IMR-90 (cell line): ENCODE data around the gene MAPRE2. TPM values are rescaled to one million over a fixed set of nuclear protein-coding genes. Genes with fewer than 3 reads are reported as not detected.

Experiments used
- ATAC-seq: fragments of 200-7000 bp; cut with Tn5 transposase; 2 replicates; pipeline ENCODE4 v1.9.1; 2020; ENCODE audit warnings: low read depth, mild to moderate bottlenecking, moderate library complexity
- BruUV-seq: library from RNA; stranded (reverse); fragments of 400-500 nt; replicated peaks from 2 replicates; lab custom pipeline; 2021; lab: Mats Ljungman, UMichigan
- CTCF ChIA-PET: fragments of 300-600 bp; formaldehyde crosslinking; extraction: SDS; loops from one replicate; lab custom pipeline; 2021; ENCODE audit warnings: antibody characterized with exemption; lab: Yijun Ruan, JAX
- POLR2A ChIA-PET: fragments of 300-600 bp; sonication (Branson Sonifier 250); formaldehyde crosslinking; loops from one replicate; lab custom pipeline; 2022; ENCODE audit warnings: antibody characterized with exemption; ENCODE audit not compliant: unreplicated experiment; lab: Charles Lee
- DNase-seq: peaks from one replicate; pipeline ENCODE4 v3.0.0; 2013
- H2AFZ ChIP-seq: replicated peaks from 2 replicates; pipeline ENCODE3; 2013; ENCODE audit warnings: low read length, mild to moderate bottlenecking; ENCODE audit not compliant: poor library complexity
- H2AK5ac ChIP-seq: 2 replicates; pipeline ENCODE4 v1.6.1; 2013; ENCODE audit warnings: low read depth, low read length, inconsistent platforms
- H2AK9ac ChIP-seq: replicated peaks from 2 replicates; pipeline ENCODE3; 2013; ENCODE audit warnings: mild to moderate bottlenecking, low read depth, low read length, moderate library complexity; ENCODE audit not compliant: poor library complexity
- H2BK120ac ChIP-seq: 2 replicates; pipeline ENCODE4 v1.6.1; 2013; ENCODE audit warnings: low read depth, low read length, inconsistent platforms
- H2BK15ac ChIP-seq: 3 replicates; pipeline ENCODE4 v1.6.1; 2013; ENCODE audit warnings: low read depth, low read length, inconsistent platforms
- H2BK20ac ChIP-seq: 2 replicates; pipeline ENCODE4 v1.6.1; 2013; ENCODE audit warnings: low read depth, mild to moderate bottlenecking, inconsistent platforms, low read length, moderate library complexity
- H2BK5ac ChIP-seq: 2 replicates; pipeline ENCODE4 v1.6.1; 2013; ENCODE audit warnings: mild to moderate bottlenecking, low read depth, low read length, inconsistent platforms; ENCODE audit not compliant: poor library complexity, severe bottlenecking
- H3K14ac ChIP-seq: replicated peaks from 2 replicates; pipeline ENCODE4 v1.6.1; 2013; ENCODE audit warnings: low read depth, low read length, inconsistent platforms
- H3K18ac ChIP-seq: 2 replicates; pipeline ENCODE4 v1.6.1; 2013; ENCODE audit warnings: low read depth, low read length, control low read depth
- H3K23ac ChIP-seq: 2 replicates; pipeline ENCODE4 v1.6.1; 2013; ENCODE audit warnings: low read depth, low read length, inconsistent platforms
- H3K27ac ChIP-seq: 2 replicates; pipeline ENCODE4 v1.5.1; 2013; ENCODE audit warnings: mild to moderate bottlenecking, control low read depth, low read length; ENCODE audit not compliant: insufficient read depth
- H3K27me3 ChIP-seq: 2 replicates; pipeline ENCODE4 v1.6.1; 2013; ENCODE audit warnings: low read length; ENCODE audit not compliant: control insufficient read depth, insufficient read depth
- H3K36me3 ChIP-seq: 2 replicates; pipeline ENCODE4 v1.6.1; 2013; ENCODE audit warnings: low read length, mixed read lengths; ENCODE audit not compliant: control insufficient read depth, insufficient read depth
- H3K4ac ChIP-seq: 2 replicates; pipeline ENCODE4 v1.6.1; 2013; ENCODE audit warnings: low read depth, low read length, inconsistent platforms
- H3K4me1 ChIP-seq: 2 replicates; pipeline ENCODE4 v1.6.1; 2013; ENCODE audit warnings: low read length, mixed read lengths; ENCODE audit not compliant: control insufficient read depth, insufficient read depth
- H3K4me2 ChIP-seq: 2 replicates; pipeline ENCODE4 v1.6.1; 2013; ENCODE audit warnings: low read depth, mild to moderate bottlenecking, control low read depth, low read length, moderate library complexity
- H3K4me3 ChIP-seq: 2 replicates; pipeline ENCODE4 v1.5.1; 2013; ENCODE audit warnings: low read depth, mild to moderate bottlenecking, control low read depth, low read length, moderate library complexity; ENCODE audit not compliant: insufficient read depth
- H3K56ac ChIP-seq: 2 replicates; pipeline ENCODE4 v1.6.1; 2013; ENCODE audit warnings: low read length, inconsistent platforms; ENCODE audit not compliant: insufficient read depth; ENCODE audit errors: extremely low read depth
- H3K79me1 ChIP-seq, 2 experiments: 2 replicates each; pipeline ENCODE4 v1.6.1; 2013; ENCODE audit warnings: low read length in 2 of 2, inconsistent platforms in 1 of 2, low read depth in 1 of 2
- H3K9ac ChIP-seq: 2 replicates; pipeline ENCODE4 v1.6.1; 2013; ENCODE audit warnings: low read depth, low read length, control low read depth
- H3K9me1 ChIP-seq: 2 replicates; pipeline ENCODE4 v1.6.1; 2013; ENCODE audit warnings: low read length, inconsistent platforms; ENCODE audit not compliant: insufficient read depth
- H3K9me3 ChIP-seq: 2 replicates; pipeline ENCODE4 v1.6.1; 2013; ENCODE audit warnings: low read length; ENCODE audit not compliant: control insufficient read depth, insufficient read depth
- H4K20me1 ChIP-seq: 2 replicates; pipeline ENCODE4 v1.6.1; 2013; ENCODE audit warnings: low read length, inconsistent platforms; ENCODE audit not compliant: insufficient read depth
- H4K5ac ChIP-seq: 2 replicates; pipeline ENCODE4 v1.6.1; 2013; ENCODE audit warnings: mild to moderate bottlenecking, low read depth, low read length, control low read depth
- H4K8ac ChIP-seq, 2 experiments: 2 replicates each; pipeline ENCODE4 v1.6.1; 2013; ENCODE audit warnings: low read depth in 2 of 2, low read length in 2 of 2, control low read depth in 1 of 2, inconsistent platforms in 1 of 2
- H4K91ac ChIP-seq: 2 replicates; pipeline ENCODE4 v1.6.1; 2013; ENCODE audit warnings: low read depth, low read length, inconsistent platforms; ENCODE audit not compliant: insufficient read depth
- BHLHE40 ChIP-seq: fragments of 150-350 bp; IDR thresholded peaks from 2 replicates; pipeline ENCODE4 v1.6.1; 2016; ENCODE audit warnings: mild to moderate bottlenecking, low read depth, low read length
- CEBPB ChIP-seq: IDR thresholded peaks from 2 replicates; pipeline ENCODE4 v1.6.1; 2012; ENCODE audit warnings: low read depth, low read length, improper control_type of control experiment
- CHD1 ChIP-seq: IDR thresholded peaks from 2 replicates; pipeline ENCODE4 v1.6.1; 2012; ENCODE audit warnings: low read depth, low read length, improper control_type of control experiment
- CTCF ChIP-seq: conservative IDR thresholded peaks from 2 replicates; pipeline ENCODE4 v1.5.1; 2012; ENCODE audit warnings: mild to moderate bottlenecking, low read depth, low read length, improper control_type of control experiment
- MAFK ChIP-seq: IDR thresholded peaks from 2 replicates; pipeline ENCODE4 v1.6.1; 2012; ENCODE audit warnings: low read depth, low read length, improper control_type of control experiment
- MAZ ChIP-seq: IDR thresholded peaks from 2 replicates; pipeline ENCODE4 v1.6.1; 2012; ENCODE audit warnings: low read depth, mild to moderate bottlenecking, low read length, improper control_type of control experiment, moderate library complexity, borderline replicate concordance
- MXI1 ChIP-seq: IDR thresholded peaks from 2 replicates; pipeline ENCODE4 v1.6.1; 2012; ENCODE audit warnings: low read depth, mild to moderate bottlenecking, low read length, moderate library complexity, borderline replicate concordance
- NFE2L2 ChIP-seq: fragments of 150-350 bp; IDR thresholded peaks from 2 replicates; pipeline ENCODE4 v1.6.1; 2016; ENCODE audit warnings: low read depth, mild to moderate bottlenecking, low read length
- POLR2A ChIP-seq: IDR thresholded peaks from 2 replicates; pipeline ENCODE4 v1.6.1; 2012; ENCODE audit warnings: mild to moderate bottlenecking, low read depth, low read length
- RAD21 ChIP-seq: IDR thresholded peaks from 2 replicates; pipeline ENCODE4 v1.6.1; 2012; ENCODE audit warnings: low read length, improper control_type of control experiment
- RCOR1 ChIP-seq: IDR thresholded peaks from 2 replicates; pipeline ENCODE4 v1.6.1; 2012; ENCODE audit warnings: mild to moderate bottlenecking, low read length, improper control_type of control experiment; ENCODE audit not compliant: insufficient replicate concordance
- RFX5 ChIP-seq: IDR thresholded peaks from 2 replicates; pipeline ENCODE4 v1.8.0; 2012; ENCODE audit warnings: low read depth, mild to moderate bottlenecking, low read length, moderate library complexity
- SMC3 ChIP-seq: fragments of 150-350 bp; IDR thresholded peaks from 2 replicates; pipeline ENCODE4 v1.6.1; 2016; ENCODE audit warnings: low read depth, mild to moderate bottlenecking, antibody characterized with exemption, low read length, moderate library complexity
- USF2 ChIP-seq: fragments of 150-350 bp; IDR thresholded peaks from 2 replicates; pipeline ENCODE4 v1.6.1; 2017; ENCODE audit warnings: mild to moderate bottlenecking, antibody characterized with exemption, low read length, low read depth
- WGBS, 2 experiments: methylation state at CpG; one replicate each; pipeline versions ENCODE4 v1.1.5 to v1.1.7; 2013; ENCODE audit warnings: missing lambda C conversion rate in 2 of 2; ENCODE audit not compliant: insufficient read length in 1 of 2; ENCODE audit errors: extremely low coverage in 2 of 2; 5-methylcytosine and 5-hydroxymethylcytosine counted together
- dilution Hi-C: fragments of 300-500 bp; cut with HindIII; formaldehyde crosslinking; loops from one replicate; pipeline ENCODE4 v1.14.3; 2018; ENCODE audit warnings: low sequenced_read_pairs; ENCODE audit not compliant: unreplicated experiment
- in situ Hi-C: fragments of 300-500 bp; cut with MboI; formaldehyde crosslinking; loops from 3 replicates; pipeline ENCODE4 v1.14.3; 2019; ENCODE audit warnings: low sequenced_read_pairs, inconsistent platforms, mixed read lengths
- intact Hi-C: fragments of 100-400 bp; cut with micrococcal nuclease; formaldehyde crosslinking; loops from 2 replicates; pipeline ENCODE4 v1.10.0; 2022
- polyA plus RNA-seq, 3 experiments: library from polyadenylated mRNA; depleted of rRNA; stranded (reverse); fragments of >200 nt; gene quantifications; 2 replicates each; pipeline ENCODE4 v1.2.3, GENCODE V29; 2012; ENCODE audit warnings: low replicate concordance in 1 of 3
- total RNA-seq: library from RNA; depleted of rRNA; stranded (reverse); fragments of >200 nt; gene quantifications from 2 replicates; pipeline ENCODE4 v1.2.3, GENCODE V29; 2012
- TF ChIP-seq, protein P1 (sequence below): fragments of 150-350 bp; IDR thresholded peaks from 2 replicates; pipeline ENCODE4 v1.6.1; 2016; ENCODE audit warnings: low read depth, mild to moderate bottlenecking, low read length, moderate library complexity, borderline replicate concordance

MAPRE2 gene
- total and polyA plus RNA-seq, 2 of the 4 experiments (the other 2 are of a cell fraction), result 19.6 to 23.8 TPM

DNA sequence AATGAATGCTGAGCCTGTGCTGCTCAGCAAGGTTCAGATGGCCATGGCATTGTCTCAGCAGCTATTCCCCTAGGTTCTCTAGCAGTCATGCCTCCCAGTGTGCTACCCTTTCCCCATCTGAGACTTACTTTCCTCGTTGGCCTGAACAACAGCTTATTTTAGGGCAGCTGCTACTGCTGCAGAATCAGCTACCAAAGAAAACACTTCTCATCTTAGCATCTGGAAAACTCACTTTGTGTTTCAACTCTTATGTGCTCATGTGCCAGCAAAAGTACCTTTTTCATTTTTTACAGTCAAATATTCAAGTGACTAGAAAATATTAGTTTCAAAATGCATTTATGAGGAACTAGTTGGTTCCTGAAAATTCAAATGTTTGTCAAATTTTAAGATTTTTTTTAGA is 139.2 kb downstream of the MAPRE2 start:
- H3K4me3 ChIP-seq, result no peak overlapping the region
- no peak for ATAC-seq
- peaks cover 6% of the 10 kb centered on the region for H3K27me3 ChIP-seq
- no peak overlapping the region for H2BK15ac ChIP-seq
- no peaks in the 10 kb centered on the region for H4K20me1 ChIP-seq
- TF ChIP-seq MAZ (no peak), BHLHE40 (no peak), CEBPB (no peak), SMC3 (no peak), USF2 (no peak), NFE2L2 (no peak), CTCF (no peak), POLR2A (no peak), RAD21 (no peak), RCOR1 (no peak), CHD1 (no peak), RFX5 (no peak), MXI1 (no peak), MAFK (no peak)
- TF ChIP-seq, protein P1, sequence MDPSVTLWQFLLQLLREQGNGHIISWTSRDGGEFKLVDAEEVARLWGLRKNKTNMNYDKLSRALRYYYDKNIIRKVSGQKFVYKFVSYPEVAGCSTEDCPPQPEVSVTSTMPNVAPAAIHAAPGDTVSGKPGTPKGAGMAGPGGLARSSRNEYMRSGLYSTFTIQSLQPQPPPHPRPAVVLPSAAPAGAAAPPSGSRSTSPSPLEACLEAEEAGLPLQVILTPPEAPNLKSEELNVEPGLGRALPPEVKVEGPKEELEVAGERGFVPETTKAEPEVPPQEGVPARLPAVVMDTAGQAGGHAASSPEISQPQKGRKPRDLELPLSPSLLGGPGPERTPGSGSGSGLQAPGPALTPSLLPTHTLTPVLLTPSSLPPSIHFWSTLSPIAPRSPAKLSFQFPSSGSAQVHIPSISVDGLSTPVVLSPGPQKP, result no peak
- H2BK5ac ChIP-seq, result no peak overlapping the region
- H4K91ac ChIP-seq, result no peak overlapping the region
- no peak overlapping the region for H3K9ac ChIP-seq
- H2AFZ ChIP-seq, result no peak overlapping the region
- no peaks in the 10 kb centered on the region for H3K4me1 ChIP-seq
- ChIA-PET POLR2A (no interaction called here), CTCF (no interaction called here)
- no peak overlapping the region for H4K5ac ChIP-seq
- in situ Hi-C loops (no loop called here), intact Hi-C loops (no loop called here), dilution Hi-C loops (no loop called here)
- WGBS, 2 experiments, result no CpG with 5 or more reads among the region's 1 CpG
- no peak for DNase-seq
- H3K14ac ChIP-seq, result no peak overlapping the region
- H3K4me2 ChIP-seq, result no peak overlapping the region
- BruUV-seq, result no TSS peak
- no peak overlapping the region for H3K4ac ChIP-seq
- H3K27ac ChIP-seq, result no peak overlapping the region
- no peak overlapping the region for H3K56ac ChIP-seq
- H3K18ac ChIP-seq, result no peak overlapping the region
- no peaks in the 10 kb centered on the region; the same call in 1 of the 2 replicates for H3K9me1 ChIP-seq
- H3K23ac ChIP-seq, result no peak overlapping the region
- H2AK5ac ChIP-seq, result no peak overlapping the region
- H3K36me3 ChIP-seq, result no peaks in the 10 kb centered on the region
- H4K8ac ChIP-seq, result no peak overlapping the region
- H2AK9ac ChIP-seq, result no peak overlapping the region
- H3K9me3 ChIP-seq, result no peaks in the 10 kb centered on the region
- no peaks in the 10 kb centered on the region for H3K79me1 ChIP-seq
- no peak overlapping the region for H2BK120ac ChIP-seq
- no peak overlapping the region for H2BK20ac ChIP-seq
